GM18861 (cell line): Measurements from ENCODE around the gene CDC6.

Experiments used
- ATAC-seq: cut with Tn5 transposase; IDR thresholded peaks from one replicate; pipeline ENCODE4 v1.9.1; 2021; ENCODE audit not compliant: unreplicated experiment

CDC6 gene

GRCh38 chr17:40287494-40288369 is at the start of gene CDC6:
CDC6 (plus strand) TSS chr17:40287879; CDS start chr17:40289421, 1,542 bp downstream.
- peak; percentile 85 for ATAC-seq

GRCh38 chr17:40241252-40241834 is 46.3 kb upstream of the CDC6 start:
- ATAC-seq = no peak

- no peak for ATAC-seq
These were observed 44.9 kb upstream of the CDC6 start for GRCh38 chr17:40242774-40243173.

- no peak for ATAC-seq
These were observed 43.9 kb upstream of the CDC6 start for GRCh38 chr17:40243761-40244160.

GRCh38 chr17:40244255-40244654 is 43.4 kb upstream of the CDC6 start:
- no peak for ATAC-seq

- no peak for ATAC-seq
These were observed 39.7 kb upstream of the CDC6 start for GRCh38 chr17:40247926-40248495.

- no peak for ATAC-seq
These were observed 39.2 kb upstream of the CDC6 start for GRCh38 chr17:40248507-40248906.

- ATAC-seq = no peak
These were observed 36.1 kb upstream of the CDC6 start for GRCh38 chr17:40251576-40251975.

- ATAC-seq = no peak
These were observed 34.1 kb upstream of the CDC6 start for GRCh38 chr17:40253565-40253964.

GRCh38 chr17:40259505-40259904 is 28.2 kb upstream of the CDC6 start:
- ATAC-seq = no peak

- ATAC-seq = no peak
These were observed 27.2 kb upstream of the CDC6 start for GRCh38 chr17:40260528-40260927.

- no peak for ATAC-seq
These were observed 23.1 kb upstream of the CDC6 start for GRCh38 chr17:40264458-40265185.

- no peak for ATAC-seq
These were observed 22.3 kb upstream of the CDC6 start for GRCh38 chr17:40265337-40265736.

GRCh38 chr17:40266882-40267281 is 20.8 kb upstream of the CDC6 start:
- ATAC-seq = no peak

GRCh38 chr17:40268141-40268712 is 19.5 kb upstream of the CDC6 start:
- ATAC-seq = no peak

GRCh38 chr17:40278414-40278813 is 9.3 kb upstream of the CDC6 start:
- no peak for ATAC-seq

GRCh38 chr17:40279402-40279801 is 8.3 kb upstream of the CDC6 start:
- no peak for ATAC-seq

GRCh38 chr17:40281663-40282062 is 6.0 kb upstream of the CDC6 start:
- no peak for ATAC-seq

GRCh38 chr17:40283662-40284061 is 4.0 kb upstream of the CDC6 start:
- no peak for ATAC-seq

- ATAC-seq = no peak
These were observed 3.5 kb upstream of the CDC6 start for GRCh38 chr17:40284085-40284713.

- ATAC-seq = no peak
These were observed 1.2 kb upstream of the CDC6 start for GRCh38 chr17:40286473-40286872.
